GDM1 (cell line): ENCODE measurements around the gene PRDM7.
"Not testable (repeated sequence)": the region's sequence is repeated elsewhere in the genome, so short reads cannot be mapped to it uniquely, and the experiment has no call there.

Experiments used
- DNase-seq: peaks from one replicate; lab custom pipeline; 2025; lab: John Stamatoyannopoulos, UW

The PRDM7 gene

GRCh38 chr16:90072442-90073105 lies 4.6 kb downstream of the PRDM7 start:
- DNase-seq = no peak

- DNase-seq = no peak
Measured at GRCh38 chr16:90070440-90070839, 6.7 kb downstream of the PRDM7 start.

- no peak for DNase-seq
Measured at GRCh38 chr16:90061437-90061836, 15.7 kb downstream of the PRDM7 start.

- no peak for DNase-seq
Measured at GRCh38 chr16:90057738-90058173, 19.4 kb downstream of the PRDM7 start.

GRCh38 chr16:90056521-90056920 lies 20.6 kb downstream of the PRDM7 start:
- DNase-seq = not testable (repeated sequence)

GRCh38 chr16:90055371-90055770 lies 21.8 kb downstream of the PRDM7 start:
- no peak for DNase-seq

- no peak for DNase-seq
Measured at GRCh38 chr16:90054554-90054953, 22.6 kb downstream of the PRDM7 start.

GRCh38 chr16:90053902-90054500 lies 23.1 kb downstream of the PRDM7 start:
- no peak for DNase-seq

- no peak for DNase-seq
Measured at GRCh38 chr16:90050969-90051368, 26.2 kb downstream of the PRDM7 start.

GRCh38 chr16:90048737-90049330 lies 28.3 kb downstream of the PRDM7 start:
- no peak for DNase-seq

- no peak for DNase-seq
Measured at GRCh38 chr16:90048347-90048722, 28.8 kb downstream of the PRDM7 start.

- no peak for DNase-seq
Measured at GRCh38 chr16:90047714-90048346, 29.3 kb downstream of the PRDM7 start.

GRCh38 chr16:90046971-90047713 lies 30.0 kb downstream of the PRDM7 start:
- no peak for DNase-seq

GRCh38 chr16:90046122-90046970 lies 30.8 kb downstream of the PRDM7 start:
- no peak for DNase-seq

GRCh38 chr16:90044111-90044551 lies 33.0 kb downstream of the PRDM7 start:
- DNase-seq = no peak

GRCh38 chr16:90043526-90043925 lies 33.6 kb downstream of the PRDM7 start:
- no peak for DNase-seq

- DNase-seq = no peak
Measured at GRCh38 chr16:90042946-90043514, 34.1 kb downstream of the PRDM7 start.

GRCh38 chr16:90041896-90042473 lies 35.1 kb downstream of the PRDM7 start:
- no peak for DNase-seq

GRCh38 chr16:90040152-90041023 lies 36.7 kb downstream of the PRDM7 start:
- DNase-seq = no peak

GRCh38 chr16:90037276-90037675 lies 39.9 kb downstream of the PRDM7 start:
- no peak for DNase-seq
